NB4 (cell line): ENCODE data around the gene MADCAM1.

Experiments
- DNase-seq: peaks from one replicate; pipeline ENCODE4 v3.0.0; 2010; ENCODE audit warnings: low read depth
- H3K4me3 ChIP-seq: one replicate; pipeline ENCODE4 v1.5.1; 2011; ENCODE audit warnings: mild to moderate bottlenecking, low read depth, low read length, moderate library complexity
- MYC ChIP-seq: IDR thresholded peaks from 2 replicates; pipeline ENCODE4 v1.6.1; 2011; ENCODE audit warnings: low read depth, low read length
- POLR2A ChIP-seq: IDR thresholded peaks from 2 replicates; pipeline ENCODE4 v1.6.1; 2011; ENCODE audit warnings: mild to moderate bottlenecking; ENCODE audit not compliant: insufficient read length; ENCODE audit errors: extremely low read depth
- TF ChIP-seq, protein P1 (sequence below): IDR thresholded peaks from 2 replicates; pipeline ENCODE4 v1.6.1; 2011; ENCODE audit warnings: low read depth, low read length
- TF ChIP-seq, protein P2 (sequence below): IDR thresholded peaks from one replicate; pipeline ENCODE4 v1.5.1; 2012; ENCODE audit warnings: low read depth, low read length

Gene MADCAM1

DNA sequence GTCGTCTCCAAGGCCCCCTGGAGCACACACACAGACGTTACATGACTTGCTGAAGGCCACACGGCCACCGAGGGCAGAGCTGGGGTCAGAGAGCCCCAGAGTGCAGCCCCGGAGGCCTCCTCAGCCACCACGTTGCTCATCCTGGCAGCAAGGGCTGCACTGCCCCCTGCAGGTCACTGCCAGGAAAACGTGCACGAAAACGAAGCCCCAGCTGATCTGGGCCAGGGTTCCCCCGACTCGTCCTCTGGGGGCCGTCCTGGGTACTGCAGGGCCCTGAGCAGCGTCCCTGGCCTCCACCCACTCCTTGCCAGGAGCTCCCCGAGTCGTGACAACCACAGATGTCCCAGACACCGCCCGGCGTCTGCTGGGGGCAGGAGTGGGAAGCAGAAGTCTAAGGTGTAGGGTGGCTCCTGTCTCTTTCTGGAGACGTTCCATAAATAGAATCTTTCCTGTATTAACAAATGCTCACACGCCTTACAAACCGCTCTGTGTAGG is 14.4 kb downstream of the MADCAM1 start:
- peak overlapping the region; percentile 25 for H3K4me3 ChIP-seq
- TF ChIP-seq, protein P1, sequence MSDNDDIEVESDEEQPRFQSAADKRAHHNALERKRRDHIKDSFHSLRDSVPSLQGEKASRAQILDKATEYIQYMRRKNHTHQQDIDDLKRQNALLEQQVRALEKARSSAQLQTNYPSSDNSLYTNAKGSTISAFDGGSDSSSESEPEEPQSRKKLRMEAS, result peak; percentile 91
- TF ChIP-seq POLR2A, result no peak
- peak; percentile 96 for TF ChIP-seq MYC
- TF ChIP-seq, protein P2, sequence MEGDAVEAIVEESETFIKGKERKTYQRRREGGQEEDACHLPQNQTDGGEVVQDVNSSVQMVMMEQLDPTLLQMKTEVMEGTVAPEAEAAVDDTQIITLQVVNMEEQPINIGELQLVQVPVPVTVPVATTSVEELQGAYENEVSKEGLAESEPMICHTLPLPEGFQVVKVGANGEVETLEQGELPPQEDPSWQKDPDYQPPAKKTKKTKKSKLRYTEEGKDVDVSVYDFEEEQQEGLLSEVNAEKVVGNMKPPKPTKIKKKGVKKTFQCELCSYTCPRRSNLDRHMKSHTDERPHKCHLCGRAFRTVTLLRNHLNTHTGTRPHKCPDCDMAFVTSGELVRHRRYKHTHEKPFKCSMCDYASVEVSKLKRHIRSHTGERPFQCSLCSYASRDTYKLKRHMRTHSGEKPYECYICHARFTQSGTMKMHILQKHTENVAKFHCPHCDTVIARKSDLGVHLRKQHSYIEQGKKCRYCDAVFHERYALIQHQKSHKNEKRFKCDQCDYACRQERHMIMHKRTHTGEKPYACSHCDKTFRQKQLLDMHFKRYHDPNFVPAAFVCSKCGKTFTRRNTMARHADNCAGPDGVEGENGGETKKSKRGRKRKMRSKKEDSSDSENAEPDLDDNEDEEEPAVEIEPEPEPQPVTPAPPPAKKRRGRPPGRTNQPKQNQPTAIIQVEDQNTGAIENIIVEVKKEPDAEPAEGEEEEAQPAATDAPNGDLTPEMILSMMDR, result peak; percentile 83
- DNase-seq, result peak; percentile 91

DNA sequence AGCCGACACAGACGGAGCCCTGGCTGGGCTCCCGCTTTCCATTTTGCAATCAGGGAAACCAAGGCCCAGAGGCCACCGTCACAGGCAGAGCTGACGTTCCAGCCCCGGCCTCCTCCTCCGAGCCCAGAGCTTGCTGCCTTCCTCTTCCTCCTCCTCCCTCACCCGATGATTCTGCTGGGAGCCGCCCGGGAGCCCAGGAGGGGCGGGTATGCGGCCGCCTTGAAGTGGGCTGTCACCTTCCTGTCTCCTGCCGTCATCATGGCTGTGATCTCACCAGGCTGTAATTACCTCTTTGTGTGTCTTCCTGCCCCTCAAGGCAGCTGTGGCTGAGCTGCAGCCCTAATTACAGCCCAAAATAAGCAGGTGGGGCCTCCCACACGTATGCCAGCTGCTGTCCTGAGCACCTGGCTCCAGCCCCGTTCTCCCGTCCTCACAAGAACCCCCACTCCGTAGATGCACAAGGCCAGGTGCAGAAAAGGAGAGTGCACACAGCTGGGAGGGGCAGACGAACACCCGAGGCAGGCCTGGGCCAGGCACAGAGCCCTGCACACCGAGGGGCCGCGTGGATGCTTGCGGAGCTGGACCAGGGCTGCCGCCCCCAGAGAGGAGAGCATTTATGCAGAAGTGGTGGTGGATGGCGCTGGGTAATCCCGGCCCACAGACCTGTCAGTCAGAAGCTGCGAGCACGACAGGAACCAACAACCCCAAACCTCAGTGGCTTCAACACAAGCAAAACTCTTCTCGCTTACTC is 15.0 kb downstream of the MADCAM1 start:
- H3K4me3 ChIP-seq, result peak overlapping the region; percentile 25
- DNase-seq, result peak; percentile 74
- TF ChIP-seq, protein P1, result no peak
- TF ChIP-seq, protein P2, result no peak
- TF ChIP-seq POLR2A, result no peak

DNA sequence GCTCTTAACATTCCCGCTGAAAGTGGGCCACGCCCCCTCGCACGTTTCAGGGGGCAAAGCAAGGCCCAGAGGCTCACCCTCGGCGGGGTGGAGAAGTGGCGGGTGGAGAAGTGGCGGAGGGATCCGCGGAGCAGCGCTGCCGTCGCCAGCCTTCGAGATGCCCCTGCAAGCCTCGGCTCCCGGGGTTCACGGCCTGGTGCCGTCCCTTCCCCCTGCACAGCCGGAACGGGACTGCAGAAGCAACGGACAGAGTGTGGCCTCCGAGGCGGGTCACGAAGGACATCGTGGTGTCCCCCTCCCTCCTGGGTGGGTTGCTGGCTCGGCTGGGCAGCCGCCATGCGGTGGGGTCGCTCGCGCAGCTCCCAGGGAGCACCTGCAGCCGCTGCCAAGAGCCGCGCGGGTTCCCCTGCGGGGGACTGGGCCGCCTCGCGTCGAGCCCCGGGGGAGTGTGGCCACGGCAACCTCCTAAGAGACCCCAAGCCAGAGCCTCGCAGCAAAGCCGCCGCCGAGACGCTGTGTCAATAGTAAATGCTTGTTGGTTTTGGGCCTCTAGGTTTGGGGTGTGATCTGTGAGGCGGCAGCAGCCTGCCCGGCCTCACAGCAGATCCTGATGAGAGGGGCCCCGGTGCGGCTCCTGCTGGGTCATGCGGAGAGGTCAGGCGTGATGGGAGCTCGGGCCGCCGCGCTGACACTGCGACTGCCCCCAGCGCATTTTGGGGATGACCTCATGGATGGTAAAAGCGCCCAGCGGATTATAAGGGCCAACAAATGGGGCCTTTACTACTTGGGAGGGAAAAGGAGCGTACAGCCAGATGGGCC is 16.5 kb downstream of the MADCAM1 start:
- no peak for DNase-seq
- TF ChIP-seq MYC, result no peak
- TF ChIP-seq, protein P2, result no peak
- TF ChIP-seq, protein P1, result no peak
- TF ChIP-seq POLR2A, result no peak

DNA sequence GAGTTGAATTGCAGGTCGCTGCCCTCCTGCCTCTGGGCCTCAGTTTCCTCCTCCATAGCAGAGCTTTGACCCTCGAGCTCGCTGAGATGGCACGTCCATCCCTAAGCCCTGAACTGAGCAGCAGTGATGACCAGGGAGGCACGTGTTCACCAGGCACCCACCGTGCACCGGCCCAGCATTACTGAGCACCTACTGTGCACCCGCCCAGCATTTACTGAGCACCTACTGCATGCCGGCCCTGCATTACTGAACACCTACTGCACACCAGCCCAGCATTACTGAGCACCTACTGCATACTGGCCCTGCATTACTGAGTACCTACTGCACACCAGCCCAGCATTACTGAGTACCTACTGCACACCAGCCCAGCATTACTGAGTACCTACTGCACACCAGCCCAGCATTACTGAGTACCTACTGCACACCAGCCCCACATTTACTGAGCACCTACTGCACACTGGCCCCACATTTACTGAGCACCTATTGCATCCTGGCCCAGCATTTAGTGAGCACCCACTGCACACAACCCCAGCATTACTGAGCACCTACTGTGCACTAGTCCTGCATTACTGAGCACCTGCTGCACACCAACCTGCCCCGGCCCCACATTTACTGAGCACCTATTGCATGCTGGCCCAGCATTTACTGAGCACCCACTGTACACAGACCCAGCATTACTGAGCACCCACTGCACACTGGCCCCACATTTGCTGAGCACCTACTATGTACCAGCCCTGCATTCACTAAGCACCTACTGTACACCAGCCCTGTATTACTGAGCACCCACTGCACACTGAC is 17.3 kb downstream of the MADCAM1 start:
- no peak for DNase-seq
- no peak overlapping the region for H3K4me3 ChIP-seq
- TF ChIP-seq MYC, result no peak
- TF ChIP-seq, protein P2, result no peak

More for the DNA sequence above, 16.5 kb downstream of the MADCAM1 start:
- H3K4me3 ChIP-seq, result no peak overlapping the region

DNA sequence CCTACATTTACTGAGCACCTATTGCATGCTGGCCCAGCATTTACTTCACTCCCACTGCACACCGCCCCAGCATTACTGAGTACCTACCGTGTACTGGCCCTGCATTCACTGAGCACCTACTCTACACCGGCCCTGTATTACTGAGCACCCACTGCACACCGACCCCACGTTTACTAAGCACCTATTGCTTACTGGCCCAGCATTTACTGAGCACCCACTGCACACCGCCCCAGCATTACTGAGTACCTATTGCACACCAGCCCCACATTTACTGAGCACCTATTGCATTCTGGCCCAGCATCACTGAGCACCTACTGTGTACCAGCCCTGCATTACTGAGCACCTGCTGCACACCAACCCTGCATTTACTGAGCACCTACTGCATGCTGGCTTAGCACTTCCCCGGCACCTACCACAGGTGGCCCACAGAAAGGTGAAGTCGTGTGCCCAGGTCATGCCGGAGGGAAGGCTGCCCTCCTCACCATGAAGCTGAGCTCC is 17.9 kb downstream of the MADCAM1 start:
- TF ChIP-seq, protein P2, result no peak
- TF ChIP-seq, protein P1, result no peak
- TF ChIP-seq MYC, result no peak
- TF ChIP-seq POLR2A, result no peak
- DNase-seq, result no peak
- no peak overlapping the region for H3K4me3 ChIP-seq
